ENCODE measurements around the gene RIC8B. TPM values are rescaled to one million over a fixed set of nuclear protein-coding genes. Genes with fewer than 3 reads are reported as not detected.

RIC8B gene
- total RNA-seq, 2 donors from 2014 or later, result 13.9 to 14.6 TPM

- TF ChIP-seq CTCF (IDR thresholded peaks at IDR 0.05), result no peak
- H3K36me3 ChIP-seq, result no peaks in the 10 kb centered on the region
- H3K9ac ChIP-seq (ENCODE audit: low read depth in 2 of 2, low read length in 2 of 2), result no peak overlapping the region
- H3K4me1 ChIP-seq, result no peaks in the 10 kb centered on the region
- H3K27ac ChIP-seq, result no peak overlapping the region
- no peak for DNase-seq
- no peaks in the 10 kb centered on the region for H3K27me3 ChIP-seq
- H3K4me3 ChIP-seq, result no peak overlapping the region
- no peaks in the 10 kb centered on the region for H3K9me3 ChIP-seq
- intact Hi-C loops (cut with DNase I), result no loop called here
Measured at GRCh38 chr12:106760184-106760531, 14.3 kb upstream of the RIC8B start.

GRCh38 chr12:106764220-106764619 is 10.3 kb upstream of the RIC8B start:
- H3K27ac ChIP-seq, result no peak overlapping the region
- intact Hi-C loops (cut with DNase I), result no loop called here
- H3K9me3 ChIP-seq, result no peaks in the 10 kb centered on the region
- no peak overlapping the region for H3K9ac ChIP-seq (ENCODE audit: low read depth in 2 of 2, low read length in 2 of 2)
- H3K36me3 ChIP-seq, result no peaks in the 10 kb centered on the region
- H3K4me3 ChIP-seq, result no peak overlapping the region
- no peak for DNase-seq
- TF ChIP-seq CTCF (IDR thresholded peaks at IDR 0.05), result no peak
- no peaks in the 10 kb centered on the region for H3K4me1 ChIP-seq
- H3K27me3 ChIP-seq, result no peaks in the 10 kb centered on the region

- no peaks in the 10 kb centered on the region for H3K4me1 ChIP-seq
- intact Hi-C loops (cut with DNase I), result no loop called here
- H3K9me3 ChIP-seq, result no peaks in the 10 kb centered on the region
- no peak overlapping the region for H3K27ac ChIP-seq
- no peak for DNase-seq
- H3K9ac ChIP-seq (ENCODE audit: low read depth in 2 of 2, low read length in 2 of 2), result no peak overlapping the region
- no peak for TF ChIP-seq CTCF (IDR thresholded peaks at IDR 0.05)
- no peaks in the 10 kb centered on the region for H3K36me3 ChIP-seq
- H3K27me3 ChIP-seq, result no peaks in the 10 kb centered on the region
- no peak overlapping the region for H3K4me3 ChIP-seq
Measured at GRCh38 chr12:106764738-106765137, 9.7 kb upstream of the RIC8B start.

- no peak for DNase-seq
- no peak overlapping the region for H3K9ac ChIP-seq (ENCODE audit: low read depth in 2 of 2, low read length in 2 of 2)
Measured at GRCh38 chr12:106766393-106766826, 8.1 kb upstream of the RIC8B start.

GRCh38 chr12:106767206-106767605 is 7.3 kb upstream of the RIC8B start:
- Histone ChIP-seq H3K36me3 (no peaks in the 10 kb centered on the region), H3K9me3 (no peaks in the 10 kb centered on the region), H3K27ac (no peak overlapping the region), H3K27me3 (no peaks in the 10 kb centered on the region), H3K4me3 (no peak overlapping the region), H3K4me1 (no peaks in the 10 kb centered on the region), H3K9ac (ENCODE audit: low read depth in 2 of 2, low read length in 2 of 2) (no peak overlapping the region)
- TF ChIP-seq CTCF (IDR thresholded peaks at IDR 0.05), result no peak
- intact Hi-C loops (cut with DNase I), result no loop called here
- no peak for DNase-seq

More at GRCh38 chr12:106766393-106766826, 8.1 kb upstream of the RIC8B start:
- Histone ChIP-seq H3K27ac (no peak overlapping the region), H3K4me3 (no peak overlapping the region), H3K27me3 (no peaks in the 10 kb centered on the region), H3K36me3 (no peaks in the 10 kb centered on the region), H3K9me3 (no peaks in the 10 kb centered on the region), H3K4me1 (no peaks in the 10 kb centered on the region)
- intact Hi-C loops (cut with DNase I), result no loop called here
- TF ChIP-seq CTCF (IDR thresholded peaks at IDR 0.05), result no peak

Data from colonic mucosa (tissue), 4 donors.